ENCODE results near the gene SLIT3. TPM values are rescaled to one million over a fixed set of nuclear protein-coding genes. Genes with fewer than 3 reads are reported as not detected.

Gene SLIT3
- total RNA-seq (8.4 TPM), polyA plus RNA-seq (9.2 TPM)
- long read RNA-seq, donor 1: 0 reads
- long read RNA-seq, donor 2: 0 reads
- long read RNA-seq, donor 3: 0 reads
- long read RNA-seq, donor 4: 0 reads
- long read RNA-seq, donor 5, partial matches to known transcripts: 5 of 5 reads
- long read RNA-seq, donor 5, other reads (novel, unspliced or antisense): 0 of 5 reads
- long read RNA-seq, donor 6: 0 reads
- long read RNA-seq, donor 7: 0 reads
- long read RNA-seq, donor 8: 0 reads
- long read RNA-seq, donor 9: 0 reads
- long read RNA-seq, donor 10: 0 reads

DNA sequence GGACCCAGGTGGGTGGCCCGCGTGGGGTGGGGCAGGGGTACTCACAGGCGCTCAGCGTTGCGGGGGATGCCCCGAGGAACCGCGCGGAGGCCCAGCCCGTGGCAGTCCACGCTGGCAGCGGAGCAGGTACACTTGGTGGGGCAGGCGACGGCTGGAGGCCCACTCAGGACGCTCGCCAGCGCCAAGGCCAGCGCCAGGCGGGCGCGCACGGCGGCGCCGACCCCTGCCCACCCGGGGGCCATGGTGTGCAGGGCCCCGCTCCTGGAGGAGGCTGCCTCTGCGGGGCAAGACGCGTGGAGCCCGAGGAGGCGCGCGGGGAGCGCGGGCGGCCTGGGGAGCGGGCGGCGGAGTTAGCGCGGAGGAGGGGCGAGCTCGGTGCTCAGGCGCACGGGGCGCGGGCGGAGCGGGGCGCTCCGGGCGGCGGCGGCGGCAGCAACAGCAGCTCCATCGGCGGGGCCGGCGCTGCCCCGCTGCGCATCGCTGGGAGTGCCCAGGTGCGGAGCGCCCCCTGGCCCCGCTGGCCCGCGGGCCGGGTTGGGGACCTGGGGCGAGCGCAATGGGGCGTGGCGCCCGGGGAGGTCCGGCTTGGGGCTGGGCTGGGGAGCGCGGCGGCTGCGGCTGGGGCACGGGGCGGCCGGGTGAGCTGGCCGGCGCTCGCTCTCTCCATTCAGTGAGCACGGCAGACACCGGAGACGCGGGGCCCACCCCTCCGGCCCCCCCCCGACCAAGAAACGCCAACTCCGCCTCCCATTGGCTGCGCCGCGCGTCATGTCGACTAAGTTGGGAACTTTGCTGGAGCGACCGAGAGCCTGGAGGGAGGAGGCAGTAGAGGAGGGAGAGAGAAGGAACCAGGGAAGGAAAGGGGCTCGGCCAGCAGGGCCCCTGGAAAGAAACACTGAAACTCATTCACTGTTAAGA, at the start of gene SLIT3:
Gene SLIT3 (minus strand): TSS at position 672 of the 918 bp plus-strand sequence. CDS start 430 bp downstream, at position 242.
- peak within 1 kb of the TSS; percentile 17 to 47 for H3K27ac ChIP-seq (ENCODE audit: low read depth in 1 of 2, low read length in 1 of 2)
- peak in 1 of 9 donors; percentile 18 for DNase-seq (ENCODE audit: low read depth in 6 of 9, low spot score in 9 of 9)
- WGBS: 3% methylated on average over 101 of the region's 101 CpGs
- H3K4me1 ChIP-seq (ENCODE audit: control insufficient read depth in 2 of 2, insufficient read depth in 2 of 2, low read length in 2 of 2): peaks cover 0 to 2% of the 10 kb centered on the region in 2 donors
- H3K27me3 ChIP-seq (ENCODE audit: control insufficient read depth in 2 of 2, insufficient read depth in 1 of 2, low read length in 1 of 2): peaks cover 35 to 53% of the 10 kb centered on the region in 2 donors
- H3K9me3 ChIP-seq (ENCODE audit: control insufficient read depth in 2 of 2, insufficient read depth in 1 of 2, low read length in 1 of 2): no peaks in the 10 kb centered on the region
- H3K36me3 ChIP-seq (ENCODE audit: control insufficient read depth in 2 of 2, insufficient read depth in 2 of 2, low read length in 1 of 2): no peaks in the 10 kb centered on the region
- H3K4me3 ChIP-seq (ENCODE audit: low read length in 2 of 2): peak within 1 kb of the TSS; percentile 24 to 36

DNA sequence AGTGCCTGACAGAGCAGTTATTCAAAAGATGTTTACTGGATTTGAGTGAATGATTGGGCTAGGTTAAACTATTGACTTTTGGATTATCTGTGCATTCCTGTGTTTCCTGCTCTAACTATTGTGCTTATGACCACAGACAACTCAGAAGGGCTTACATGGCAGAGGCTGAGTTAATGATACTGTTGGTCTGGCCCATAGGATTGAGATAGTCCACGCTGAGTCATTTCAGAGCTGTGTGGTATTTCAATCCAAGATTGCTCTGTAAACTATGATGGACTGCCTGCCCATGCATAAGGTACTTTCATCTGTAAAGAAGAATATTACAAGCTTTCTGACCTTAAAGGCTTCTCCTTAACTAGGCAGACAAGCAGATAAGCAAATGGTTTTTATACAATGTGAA, 49.1 kb upstream of the SLIT3 start:
- Histone ChIP-seq H3K4me1 (ENCODE audit: control insufficient read depth in 2 of 2, insufficient read depth in 2 of 2, low read length in 2 of 2) (no peaks in the 10 kb centered on the region), H3K27me3 (ENCODE audit: control insufficient read depth in 2 of 2, insufficient read depth in 1 of 2, low read length in 1 of 2) (no peaks in the 10 kb centered on the region), H3K4me3 (ENCODE audit: low read length in 2 of 2) (no peak overlapping the region), H3K27ac (ENCODE audit: low read depth in 1 of 2, low read length in 1 of 2) (no peak overlapping the region), H3K9me3 (ENCODE audit: control insufficient read depth in 2 of 2, insufficient read depth in 1 of 2, low read length in 1 of 2) (no peaks in the 10 kb centered on the region), H3K36me3 (ENCODE audit: control insufficient read depth in 2 of 2, insufficient read depth in 2 of 2, low read length in 1 of 2) (no peaks in the 10 kb centered on the region)
- WGBS: 89% methylated on average over 1 of the region's 1 CpG
- DNase-seq (ENCODE audit: low read depth in 6 of 9, low spot score in 9 of 9): no peak

DNA sequence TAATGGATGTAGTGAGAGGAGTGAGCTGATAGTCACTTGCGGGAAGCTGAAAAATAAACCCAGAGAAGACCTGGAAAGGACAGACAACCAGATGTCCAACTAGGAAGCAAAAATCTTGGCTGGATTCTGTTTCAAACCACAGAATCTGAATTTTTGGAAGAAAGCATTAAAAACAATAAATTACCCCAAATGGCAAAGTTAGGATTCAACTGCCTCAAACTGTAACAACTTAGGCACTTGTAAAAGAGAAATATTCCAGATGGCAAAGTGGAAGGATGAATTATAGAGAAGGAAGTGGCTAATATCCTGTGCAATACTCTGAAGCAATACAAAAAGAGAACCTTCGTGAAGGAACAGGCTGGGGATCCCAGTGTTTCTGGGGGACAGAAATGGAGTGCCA, 46.8 kb upstream of the SLIT3 start:
- Histone ChIP-seq H3K9me3 (ENCODE audit: control insufficient read depth in 2 of 2, insufficient read depth in 1 of 2, low read length in 1 of 2) (no peaks in the 10 kb centered on the region), H3K36me3 (ENCODE audit: control insufficient read depth in 2 of 2, insufficient read depth in 2 of 2, low read length in 1 of 2) (no peaks in the 10 kb centered on the region), H3K4me1 (ENCODE audit: control insufficient read depth in 2 of 2, insufficient read depth in 2 of 2, low read length in 2 of 2) (no peaks in the 10 kb centered on the region), H3K27me3 (ENCODE audit: control insufficient read depth in 2 of 2, insufficient read depth in 1 of 2, low read length in 1 of 2) (no peaks in the 10 kb centered on the region), H3K27ac (ENCODE audit: low read depth in 1 of 2, low read length in 1 of 2) (no peak overlapping the region), H3K4me3 (ENCODE audit: low read length in 2 of 2) (no peak overlapping the region)
- DNase-seq (ENCODE audit: low read depth in 6 of 9, low spot score in 9 of 9): no peak
- 67% methylated on average over 2 of the region's 2 CpGs for WGBS

DNA sequence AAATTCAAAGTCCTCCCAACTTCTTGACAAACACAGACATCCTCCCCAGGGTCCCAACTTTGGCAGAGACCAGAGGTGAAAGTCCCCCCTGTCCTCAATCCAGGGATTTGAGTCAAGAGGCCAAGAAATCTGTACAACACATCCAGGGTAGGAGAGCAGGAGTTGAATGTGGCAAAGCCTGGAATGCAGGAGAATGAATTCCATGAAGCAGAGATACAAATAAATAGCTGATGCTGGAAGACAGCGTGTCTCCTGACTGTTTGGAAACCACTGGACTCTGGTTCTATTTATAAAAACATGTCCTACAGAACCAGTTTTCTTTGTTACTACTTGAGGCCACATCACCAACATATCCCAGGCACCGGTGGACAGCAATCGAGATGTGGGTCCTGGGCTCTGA, 43.7 kb upstream of the SLIT3 start:
- Histone ChIP-seq H3K27ac (ENCODE audit: low read depth in 1 of 2, low read length in 1 of 2) (no peak overlapping the region), H3K9me3 (ENCODE audit: control insufficient read depth in 2 of 2, insufficient read depth in 1 of 2, low read length in 1 of 2) (no peaks in the 10 kb centered on the region), H3K4me3 (ENCODE audit: low read length in 2 of 2) (no peak overlapping the region), H3K4me1 (ENCODE audit: control insufficient read depth in 2 of 2, insufficient read depth in 2 of 2, low read length in 2 of 2) (no peaks in the 10 kb centered on the region), H3K36me3 (ENCODE audit: control insufficient read depth in 2 of 2, insufficient read depth in 2 of 2, low read length in 1 of 2) (no peaks in the 10 kb centered on the region), H3K27me3 (ENCODE audit: control insufficient read depth in 2 of 2, insufficient read depth in 1 of 2, low read length in 1 of 2) (no peaks in the 10 kb centered on the region)
- DNase-seq (ENCODE audit: low read depth in 6 of 9, low spot score in 9 of 9): no peak
- 94% methylated on average over 3 of the region's 3 CpGs for WGBS

DNA sequence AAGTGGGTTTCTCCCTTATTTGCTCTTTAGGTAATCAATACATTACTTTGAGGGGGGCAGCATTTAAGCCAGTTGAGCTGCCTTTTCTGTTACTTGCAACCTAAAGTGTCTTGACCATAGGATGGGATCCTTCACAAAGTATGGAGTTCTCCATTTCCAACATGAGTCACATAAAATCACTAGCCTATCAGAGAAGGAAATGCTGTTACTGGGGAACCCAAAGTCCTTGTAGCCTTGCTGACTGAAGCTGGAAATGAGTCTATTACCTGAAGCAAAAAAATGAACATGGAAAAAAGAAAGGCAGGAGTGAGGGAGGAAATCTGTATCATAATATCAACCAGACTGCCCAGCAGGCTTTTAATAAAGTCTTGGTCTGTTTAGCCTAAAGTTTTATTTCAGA, 42.8 kb upstream of the SLIT3 start:
- no peak for DNase-seq (ENCODE audit: low read depth in 6 of 9, low spot score in 9 of 9)
- no peaks in the 10 kb centered on the region for H3K36me3 ChIP-seq (ENCODE audit: control insufficient read depth in 2 of 2, insufficient read depth in 2 of 2, low read length in 1 of 2)
- H3K9me3 ChIP-seq (ENCODE audit: control insufficient read depth in 2 of 2, insufficient read depth in 1 of 2, low read length in 1 of 2): no peaks in the 10 kb centered on the region
- H3K27ac ChIP-seq (ENCODE audit: low read depth in 1 of 2, low read length in 1 of 2): no peak overlapping the region
- no peak overlapping the region for H3K4me3 ChIP-seq (ENCODE audit: low read length in 2 of 2)
- H3K27me3 ChIP-seq (ENCODE audit: control insufficient read depth in 2 of 2, insufficient read depth in 1 of 2, low read length in 1 of 2): no peaks in the 10 kb centered on the region
- no peaks in the 10 kb centered on the region for H3K4me1 ChIP-seq (ENCODE audit: control insufficient read depth in 2 of 2, insufficient read depth in 2 of 2, low read length in 2 of 2)

DNA sequence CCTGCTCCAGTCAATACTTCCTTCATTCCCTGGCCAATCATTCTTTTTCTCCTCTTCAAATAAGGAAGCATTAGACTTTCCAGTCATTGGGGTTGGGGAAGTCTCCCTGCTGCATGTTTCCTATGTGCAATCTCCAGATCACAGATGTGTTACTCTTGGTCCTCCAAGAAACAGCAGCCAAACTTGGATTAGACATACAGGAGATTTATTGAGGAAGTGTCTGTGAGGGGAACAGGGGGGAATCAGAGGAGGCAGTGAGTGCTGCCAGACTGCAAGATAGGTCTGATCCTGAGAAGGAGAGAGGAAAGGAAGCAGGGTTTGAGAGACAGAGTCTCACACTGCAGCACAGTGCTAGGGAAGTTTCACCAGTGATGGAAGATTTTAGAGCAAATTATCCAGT, 40.6 kb upstream of the SLIT3 start:
- Histone ChIP-seq H3K4me3 (ENCODE audit: low read length in 2 of 2) (no peak overlapping the region), H3K27me3 (ENCODE audit: control insufficient read depth in 2 of 2, insufficient read depth in 1 of 2, low read length in 1 of 2) (no peaks in the 10 kb centered on the region), H3K27ac (ENCODE audit: low read depth in 1 of 2, low read length in 1 of 2) (no peak overlapping the region), H3K9me3 (ENCODE audit: control insufficient read depth in 2 of 2, insufficient read depth in 1 of 2, low read length in 1 of 2) (no peaks in the 10 kb centered on the region), H3K4me1 (ENCODE audit: control insufficient read depth in 2 of 2, insufficient read depth in 2 of 2, low read length in 2 of 2) (no peaks in the 10 kb centered on the region), H3K36me3 (ENCODE audit: control insufficient read depth in 2 of 2, insufficient read depth in 2 of 2, low read length in 1 of 2) (no peaks in the 10 kb centered on the region)
- no peak for DNase-seq (ENCODE audit: low read depth in 6 of 9, low spot score in 9 of 9)

DNA sequence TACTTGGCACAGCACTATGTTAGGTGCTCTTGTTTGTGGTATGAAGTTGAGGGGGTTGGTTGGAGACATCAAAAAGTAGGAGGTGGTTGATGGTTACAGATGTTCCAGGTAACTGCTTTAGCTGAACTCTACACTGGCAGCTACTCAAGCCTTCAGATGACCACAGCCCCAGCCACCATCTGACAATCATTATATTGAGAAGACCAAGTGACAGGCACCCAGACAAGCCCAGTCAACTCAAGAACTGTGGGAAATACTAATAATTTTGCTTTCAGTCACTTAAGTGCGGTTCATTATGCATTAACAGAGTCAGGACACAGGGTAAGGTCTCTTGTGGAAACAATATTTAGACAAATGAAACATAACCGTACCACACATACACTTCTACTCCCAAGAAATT, 38.9 kb upstream of the SLIT3 start:
- Histone ChIP-seq H3K4me1 (ENCODE audit: control insufficient read depth in 2 of 2, insufficient read depth in 2 of 2, low read length in 2 of 2) (no peaks in the 10 kb centered on the region), H3K27ac (ENCODE audit: low read depth in 1 of 2, low read length in 1 of 2) (no peak overlapping the region), H3K27me3 (ENCODE audit: control insufficient read depth in 2 of 2, insufficient read depth in 1 of 2, low read length in 1 of 2) (no peaks in the 10 kb centered on the region), H3K4me3 (ENCODE audit: low read length in 2 of 2) (no peak overlapping the region), H3K9me3 (ENCODE audit: control insufficient read depth in 2 of 2, insufficient read depth in 1 of 2, low read length in 1 of 2) (no peaks in the 10 kb centered on the region), H3K36me3 (ENCODE audit: control insufficient read depth in 2 of 2, insufficient read depth in 2 of 2, low read length in 1 of 2) (no peaks in the 10 kb centered on the region)
- 95% methylated on average over 2 of the region's 2 CpGs for WGBS
- DNase-seq (ENCODE audit: low read depth in 6 of 9, low spot score in 9 of 9): no peak

DNA sequence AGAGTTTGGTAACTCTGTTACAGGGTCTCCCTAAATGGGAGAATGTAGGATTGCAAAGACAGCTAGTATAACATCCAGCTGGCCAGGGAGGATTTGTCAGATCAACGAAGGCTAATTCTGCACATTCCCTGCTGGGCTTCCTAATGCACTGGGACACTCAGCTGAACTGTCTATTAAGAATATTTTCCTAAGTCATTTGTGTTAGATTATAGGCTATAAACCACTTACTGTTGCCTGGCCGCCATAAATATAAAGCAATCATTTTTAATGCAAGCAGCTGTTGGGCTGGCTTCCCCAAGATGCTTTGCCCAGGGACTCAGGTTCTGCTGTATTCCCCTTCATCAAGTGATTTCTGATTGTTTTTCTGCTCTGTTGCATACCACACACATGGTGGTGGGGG, 35.3 kb upstream of the SLIT3 start:
- no peak overlapping the region for H3K27ac ChIP-seq (ENCODE audit: low read depth in 1 of 2, low read length in 1 of 2)
- 92% methylated on average over 2 of the region's 2 CpGs for whole genome bisulfite sequencing
- DNase-seq (ENCODE audit: low read depth in 6 of 9, low spot score in 9 of 9): no peak

DNA sequence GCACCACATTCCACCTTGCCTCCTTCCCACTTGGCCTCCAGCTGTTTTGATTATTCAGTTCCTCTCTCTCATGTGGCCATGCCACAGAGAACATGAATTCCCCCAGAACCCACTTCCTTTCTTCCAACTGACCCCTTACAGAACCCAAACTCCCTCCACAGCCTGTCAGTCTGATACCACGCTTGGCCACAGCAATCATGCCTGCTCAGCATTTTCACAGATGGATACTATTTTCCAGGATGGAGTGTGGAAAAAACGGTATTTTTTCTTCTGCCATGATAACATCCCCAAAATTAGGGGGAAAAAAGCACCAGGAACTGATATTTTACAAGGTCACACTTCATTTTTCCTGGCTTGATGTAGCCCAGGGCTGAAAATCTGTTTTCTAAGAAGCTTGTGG, 34.9 kb upstream of the SLIT3 start:
- Histone ChIP-seq H3K4me1 (ENCODE audit: control insufficient read depth in 2 of 2, insufficient read depth in 2 of 2, low read length in 2 of 2) (no peaks in the 10 kb centered on the region), H3K27ac (ENCODE audit: low read depth in 1 of 2, low read length in 1 of 2) (no peak overlapping the region), H3K9me3 (ENCODE audit: control insufficient read depth in 2 of 2, insufficient read depth in 1 of 2, low read length in 1 of 2) (no peaks in the 10 kb centered on the region), H3K4me3 (ENCODE audit: low read length in 2 of 2) (no peak overlapping the region), H3K36me3 (ENCODE audit: control insufficient read depth in 2 of 2, insufficient read depth in 2 of 2, low read length in 1 of 2) (no peaks in the 10 kb centered on the region), H3K27me3 (ENCODE audit: control insufficient read depth in 2 of 2, insufficient read depth in 1 of 2, low read length in 1 of 2) (no peaks in the 10 kb centered on the region)
- 83% methylated on average over 2 of the region's 2 CpGs for WGBS
- no peak for DNase-seq (ENCODE audit: low read depth in 6 of 9, low spot score in 9 of 9)

More for the DNA sequence above, 35.3 kb upstream of the SLIT3 start:
- Histone ChIP-seq H3K9me3 (ENCODE audit: control insufficient read depth in 2 of 2, insufficient read depth in 1 of 2, low read length in 1 of 2) (no peaks in the 10 kb centered on the region), H3K4me1 (ENCODE audit: control insufficient read depth in 2 of 2, insufficient read depth in 2 of 2, low read length in 2 of 2) (no peaks in the 10 kb centered on the region), H3K27me3 (ENCODE audit: control insufficient read depth in 2 of 2, insufficient read depth in 1 of 2, low read length in 1 of 2) (no peaks in the 10 kb centered on the region), H3K36me3 (ENCODE audit: control insufficient read depth in 2 of 2, insufficient read depth in 2 of 2, low read length in 1 of 2) (no peaks in the 10 kb centered on the region), H3K4me3 (ENCODE audit: low read length in 2 of 2) (no peak overlapping the region)

All from thymus (tissue), 14 donors.